Heart left ventricle (tissue), 16 donors: ENCODE measurements around the gene MT1H. TPM values are rescaled to one million over a fixed set of nuclear protein-coding genes. Genes with fewer than 3 reads are reported as not detected.

Source experiments
- ATAC-seq, 4 donors: fragments of 200-7000 bp; cut with Tn5 transposase; one replicate each; pipeline ENCODE4 v1.9.1; 2020 to 2022; ENCODE audit warnings: moderate library complexity in 4 of 4, mild to moderate bottlenecking in 3 of 4, moderate number of reproducible peaks in 1 of 4
- DNase-seq, 5 donors: peaks; one replicate each; pipeline ENCODE4 v3.0.0-alpha.2; 2020
- H3K27ac ChIP-seq, 12 donors: fragments of 200-600 bp; sonication (generic) in 4 of 12; one replicate each; pipeline versions ENCODE4 v1.5.0 to v1.8.0; 2016 to 2022; ENCODE audit warnings: mild to moderate bottlenecking in 2 of 12
- H3K27me3 ChIP-seq, 9 donors: fragments of 200-600 bp; sonication (generic) in 2 of 9; one replicate each; pipeline versions ENCODE4 v1.5.1 to v1.8.0; 2016 to 2022; ENCODE audit warnings: mild to moderate bottlenecking in 3 of 9
- H3K36me3 ChIP-seq, 9 donors: fragments of 200-600 bp; sonication (generic) in 2 of 9; one replicate each; pipeline versions ENCODE4 v1.5.0 to v1.8.0; 2018 to 2022; ENCODE audit warnings: mild to moderate bottlenecking in 2 of 9
- H3K4me1 ChIP-seq, 12 donors: fragments of 200-600 bp; sonication (generic) in 4 of 12; one replicate each; pipeline versions ENCODE4 v1.5.0 to v1.8.0; 2016 to 2022; ENCODE audit warnings: mild to moderate bottlenecking in 3 of 12
- H3K4me3 ChIP-seq, 12 donors: fragments of 200-600 bp; sonication (generic) in 4 of 12; one replicate each; pipeline versions ENCODE4 v1.5.0 to v1.8.0; 2017 to 2022; ENCODE audit warnings: mild to moderate bottlenecking in 9 of 12, moderate library complexity in 4 of 12
- H3K9me3 ChIP-seq, 12 donors: fragments of 200-600 bp; sonication (generic) in 4 of 12; one replicate each; pipeline versions ENCODE4 v1.5.0 to v1.8.0; 2016 to 2022; ENCODE audit warnings: mild to moderate bottlenecking in 1 of 12
- POLR2A ChIP-seq, 2 donors: fragments of 450-650 bp; IDR thresholded peaks; one replicate each; pipeline ENCODE4 v1.6.1; 2017; ENCODE audit warnings: antibody characterized with exemption in 2 of 2, mild to moderate bottlenecking in 2 of 2, moderate library complexity in 2 of 2
- WGBS, 4 donors: extraction: QIAGEN DNeasy Blood & Tissue Kit in 2 of 4; methylation state at CpG; one replicate each; pipeline versions ENCODE4 v1.1.5 to v1.1.7; 2013 to 2018; 5-methylcytosine and 5-hydroxymethylcytosine counted together
- intact Hi-C, 10 donors: fragments of 100-400 bp; cut with DNase I; formaldehyde crosslinking; loops; one replicate each; pipeline versions ENCODE4 v1.11.1 to v1.14.2; 2022
- polyA plus RNA-seq, 2 donors: library from polyadenylated mRNA; stranded (reverse); fragments of 200-250 nt; gene quantifications; one replicate each; pipeline ENCODE4 v1.2.3, GENCODE V29; 2013
- total RNA-seq, 9 donors: library from RNA; depleted of rRNA in 2 of 9; stranded (reverse); fragments of >200 nt in 2 of 9; fragmentation: NEBNext Ultra II Directional in 3 of 9; extraction: Animal tissue kit (Norgen Biotek cat#: 25700) in 3 of 9; gene quantifications; one replicate each; pipeline versions ENCODE4 v1.1.0 to v1.2.4, GENCODE V29; 2016 to 2023
- TF ChIP-seq, protein P1 (sequence below), 12 donors: fragments of 200-600 bp; sonication (generic) in 4 of 12; IDR thresholded peaks; one replicate each; pipeline versions ENCODE4 v1.5.0 to v1.8.0; 2018 to 2022; ENCODE audit warnings: antibody characterized with exemption in 12 of 12, mild to moderate bottlenecking in 5 of 12
- donor health status: ischemic (EF 13 %, LVEDD 7.1; RV severe dilation, severe dysfunction).
- donor health status: healthy with polysubstance abuse.
- donor health status: DM: no; HTN: yes; CAD: no.
- donor health status: DM: no; HTN: no; CAD: no.
- donor health status: ischemic (EF 25% LVEDD 6.9; RV normal size, moderate dysfunction).
- donor health status: ischemic (EF 25% LVEDD 5.7; RV mildly dilated, moderate dysfunction).
- donor health status: healthy.
- donor health status: DM: yes; HTN: yes; CAD: no.
- donor health status: ischemic (EF 35%, LVEDD 5.7; RV mildly dilated, moderate dysfunction).
- donor health status: nonischemic (EF 11% LVEDD 7.7; RV severe dilation, severe dysfunction).
- donor health status: DM: yes; HTN: yes; CAD: no.
- donor health status: PGD.
- donor health status: ischemic (EF 29% LVEDD 5.4; RV normal size, mild dysfunction).
- donor health status: nonischemic (EF 23%, LVEDD 6.1; RV moderate dilation, normal function).

MT1H gene
- total and polyA plus RNA-seq, 11 donors: 2.2 to 3.1 TPM; not detected in 9

DNA sequence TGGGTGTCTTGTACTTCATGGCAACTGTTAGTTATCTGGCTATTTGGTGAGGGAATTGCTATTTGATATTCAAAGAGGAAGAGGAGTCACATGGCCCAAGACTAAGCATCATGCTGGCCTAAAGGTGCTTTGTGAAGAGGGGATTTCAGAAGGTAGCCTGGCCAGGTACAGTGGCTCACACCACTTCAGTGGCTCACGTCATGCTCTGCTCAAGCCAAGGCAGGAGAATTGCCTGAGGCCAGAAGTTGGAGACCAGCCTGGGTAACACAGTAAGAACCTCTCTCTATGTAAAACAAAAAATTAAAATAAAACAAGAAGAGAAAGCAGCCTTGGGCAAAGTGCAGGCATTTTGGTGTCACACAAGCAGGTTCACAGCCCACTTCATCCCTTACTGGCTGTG lies 24.3 kb upstream of the MT1H start:
- Histone ChIP-seq H3K36me3 (no peaks in the 10 kb centered on the region), H3K4me3 (no peak overlapping the region), H3K27ac (no peak overlapping the region), H3K27me3 (peaks cover 0 to 76% (median 27%) of the 10 kb centered on the region in 9 donors), H3K4me1 (peaks cover 0 to 15% (median 9%) of the 10 kb centered on the region in 12 donors), H3K9me3 (no peaks in the 10 kb centered on the region)
- intact Hi-C loops: no loop called here
- 87 to 95% (median 89%) methylated on average over 1 of the region's 1 CpG for WGBS, 4 donors
- TF ChIP-seq POLR2A (IDR thresholded peaks at IDR 0.05): no peak
- TF ChIP-seq, protein P1, sequence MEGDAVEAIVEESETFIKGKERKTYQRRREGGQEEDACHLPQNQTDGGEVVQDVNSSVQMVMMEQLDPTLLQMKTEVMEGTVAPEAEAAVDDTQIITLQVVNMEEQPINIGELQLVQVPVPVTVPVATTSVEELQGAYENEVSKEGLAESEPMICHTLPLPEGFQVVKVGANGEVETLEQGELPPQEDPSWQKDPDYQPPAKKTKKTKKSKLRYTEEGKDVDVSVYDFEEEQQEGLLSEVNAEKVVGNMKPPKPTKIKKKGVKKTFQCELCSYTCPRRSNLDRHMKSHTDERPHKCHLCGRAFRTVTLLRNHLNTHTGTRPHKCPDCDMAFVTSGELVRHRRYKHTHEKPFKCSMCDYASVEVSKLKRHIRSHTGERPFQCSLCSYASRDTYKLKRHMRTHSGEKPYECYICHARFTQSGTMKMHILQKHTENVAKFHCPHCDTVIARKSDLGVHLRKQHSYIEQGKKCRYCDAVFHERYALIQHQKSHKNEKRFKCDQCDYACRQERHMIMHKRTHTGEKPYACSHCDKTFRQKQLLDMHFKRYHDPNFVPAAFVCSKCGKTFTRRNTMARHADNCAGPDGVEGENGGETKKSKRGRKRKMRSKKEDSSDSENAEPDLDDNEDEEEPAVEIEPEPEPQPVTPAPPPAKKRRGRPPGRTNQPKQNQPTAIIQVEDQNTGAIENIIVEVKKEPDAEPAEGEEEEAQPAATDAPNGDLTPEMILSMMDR (IDR thresholded peaks at IDR 0.05): no peak
- no peak for DNase-seq
- ATAC-seq: no peak

DNA sequence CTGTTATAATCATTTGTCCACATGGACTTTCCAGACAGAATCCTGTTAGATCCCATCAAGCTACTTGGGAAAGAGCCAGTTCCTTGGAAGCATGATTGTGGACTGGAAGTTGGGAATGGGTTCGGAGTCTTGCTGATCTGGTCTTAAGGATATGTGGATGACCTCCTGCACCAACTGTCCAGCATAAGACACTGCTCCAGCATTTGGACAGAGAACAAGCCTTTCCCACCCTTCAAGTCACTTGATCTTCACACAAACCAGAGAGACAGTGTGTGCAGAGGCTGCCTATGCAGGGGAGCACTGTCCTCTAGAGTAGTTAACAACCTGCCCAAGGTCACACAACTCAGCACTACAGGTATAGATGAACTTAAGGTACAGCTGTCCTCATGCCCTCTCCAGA lies 23.8 kb upstream of the MT1H start:
- no peak overlapping the region for H3K27ac ChIP-seq
- H3K4me3 ChIP-seq: no peak overlapping the region
- peaks cover 0 to 15% (median 9%) of the 10 kb centered on the region in 12 donors for H3K4me1 ChIP-seq
- ATAC-seq (no peak), DNase-seq (no peak)
- WGBS, 4 donors: 0 to 45% (median 1%) methylated on average over 1 of the region's 1 CpG
- no peaks in the 10 kb centered on the region for H3K9me3 ChIP-seq
- no peak for TF ChIP-seq POLR2A (IDR thresholded peaks at IDR 0.05)
- TF ChIP-seq, protein P1 (IDR thresholded peaks at IDR 0.05): no peak
- intact Hi-C loops: no loop called here
- no peaks in the 10 kb centered on the region for H3K36me3 ChIP-seq
- peaks cover 0 to 72% (median 27%) of the 10 kb centered on the region in 9 donors for H3K27me3 ChIP-seq

DNA sequence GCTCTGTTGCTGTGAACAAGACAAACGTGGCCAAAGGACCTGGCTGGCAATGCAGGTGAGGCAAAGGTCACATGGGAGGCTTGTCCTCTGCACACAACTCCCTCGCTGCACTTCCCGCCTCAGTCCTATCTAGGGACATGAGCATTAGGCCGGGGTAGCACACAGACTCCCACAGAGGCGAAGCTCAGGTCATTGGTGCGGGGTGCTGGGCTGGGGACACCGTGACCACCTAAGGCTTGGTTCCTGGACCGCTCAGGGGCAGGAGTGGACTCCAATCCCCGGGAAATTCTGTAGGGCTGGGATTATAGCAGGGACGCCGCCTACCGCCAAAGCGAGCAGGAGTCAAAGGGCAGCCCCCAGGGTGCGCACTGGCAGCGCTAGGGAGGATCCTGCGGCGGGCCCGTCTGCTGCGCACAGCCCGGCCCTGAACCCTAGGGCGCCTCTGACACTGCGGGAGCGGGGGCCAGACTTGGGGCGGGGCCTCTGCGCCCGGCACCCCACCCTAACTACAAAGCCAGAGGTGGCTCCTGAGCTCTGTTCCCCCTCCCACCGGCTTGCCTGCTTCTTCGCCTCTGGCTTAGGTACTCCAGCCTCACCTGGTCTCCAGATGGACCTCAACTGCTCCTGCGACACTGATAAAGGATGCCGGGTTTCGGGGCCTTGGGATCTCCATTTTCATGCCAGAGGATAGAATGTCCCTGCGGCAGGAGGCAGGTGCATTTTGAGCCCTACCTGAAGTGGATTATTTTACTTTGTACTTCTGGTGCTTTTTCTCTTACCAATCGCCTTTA lies 21.8 kb upstream of the MT1H start:
- no peak for DNase-seq
- peaks cover 0 to 65% (median 27%) of the 10 kb centered on the region in 9 donors for H3K27me3 ChIP-seq
- no peaks in the 10 kb centered on the region for H3K9me3 ChIP-seq
- H3K4me3 ChIP-seq: no peak overlapping the region
- no peaks in the 10 kb centered on the region for H3K36me3 ChIP-seq
- H3K4me1 ChIP-seq: peaks cover 0 to 14% (median 9%) of the 10 kb centered on the region in 12 donors
- WGBS, 4 donors: 35 to 59% (median 42%) methylated on average over 25 to 33 of the region's 33 CpGs
- no peak overlapping the region for H3K27ac ChIP-seq
- intact Hi-C loops: no loop called here
- no peak for ATAC-seq
- TF ChIP-seq POLR2A (IDR thresholded peaks at IDR 0.05): no peak
- TF ChIP-seq, protein P1 (IDR thresholded peaks at IDR 0.05): no peak

DNA sequence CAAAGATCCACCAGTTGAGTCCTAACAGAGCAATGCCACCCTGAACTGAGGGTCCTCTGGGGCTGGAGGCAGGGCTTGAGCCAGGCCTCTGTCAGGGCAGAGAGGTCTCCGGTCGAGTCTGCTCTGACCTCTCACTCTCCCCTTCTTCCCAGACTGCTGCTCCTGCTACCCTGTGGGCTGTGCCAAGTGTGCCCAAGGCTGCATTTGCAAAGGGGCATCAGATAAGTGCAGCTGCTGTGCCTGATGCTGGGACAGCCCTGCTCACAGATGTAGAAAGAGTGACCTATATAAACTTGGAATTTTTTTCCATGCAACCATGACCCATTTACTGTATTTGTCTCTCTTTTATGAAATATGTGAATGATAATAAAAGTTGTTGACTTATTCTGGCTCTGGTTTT lies 20.3 kb upstream of the MT1H start:
- H3K4me3 ChIP-seq: no peak overlapping the region
- H3K27me3 ChIP-seq: peaks cover 0 to 51% (median 20%) of the 10 kb centered on the region in 9 donors
- H3K27ac ChIP-seq: no peak overlapping the region
- H3K4me1 ChIP-seq: no peaks in the 10 kb centered on the region
- intact Hi-C loops: no loop called here
- DNase-seq (no peak), ATAC-seq (no peak)
- H3K36me3 ChIP-seq: no peaks in the 10 kb centered on the region
- no peaks in the 10 kb centered on the region for H3K9me3 ChIP-seq
- WGBS, 4 donors: 96 to 100% (median 99%) methylated on average over 2 of the region's 2 CpGs
- TF ChIP-seq POLR2A (IDR thresholded peaks at IDR 0.05): no peak
- TF ChIP-seq, protein P1 (IDR thresholded peaks at IDR 0.05): no peak
